Stimulated activated CD8-positive, alpha-beta memory T cell treated with anti-CD3 and anti-CD28 coated beads, Interleukin-7, amount 100 ng/mL, for 4 hours (primary cell): ENCODE data around the gene C6orf141.

Source experiments
- DNase-seq, 2 donors: peaks; one replicate each; pipeline ENCODE4 v3.0.0-alpha.2; 2020; ENCODE audit warnings: low read depth in 2 of 2

The C6orf141 gene

GRCh38 chr6:49539102-49539501 lies 11.4 kb upstream of the C6orf141 start:
- DNase-seq = no peak

GRCh38 chr6:49540614-49541013 lies 9.9 kb upstream of the C6orf141 start:
- no peak for DNase-seq

- DNase-seq = no peak
Observed at GRCh38 chr6:49541210-49541724, 9.2 kb upstream of the C6orf141 start.

GRCh38 chr6:49541936-49542335 lies 8.5 kb upstream of the C6orf141 start:
- DNase-seq = no peak

GRCh38 chr6:49543087-49543858 lies 7.2 kb upstream of the C6orf141 start:
- no peak for DNase-seq

GRCh38 chr6:49546331-49546730 lies 4.1 kb upstream of the C6orf141 start:
- DNase-seq = no peak

- no peak for DNase-seq
Observed at GRCh38 chr6:49548613-49549304, 1.7 kb upstream of the C6orf141 start.

GRCh38 chr6:49549691-49550491 lies 577 bp upstream of the C6orf141 start:
- no peak for DNase-seq

GRCh38 chr6:49551078-49551865 lies 804 bp downstream of the C6orf141 start:
- DNase-seq = no peak

- no peak for DNase-seq
Observed at GRCh38 chr6:49551866-49552129, 1.3 kb downstream of the C6orf141 start.

- DNase-seq = no peak
Observed at GRCh38 chr6:49552596-49552995, 2.1 kb downstream of the C6orf141 start.

- no peak for DNase-seq
Observed at GRCh38 chr6:49553384-49553783, 2.9 kb downstream of the C6orf141 start.

- DNase-seq = no peak
Observed at GRCh38 chr6:49555951-49556350, 5.5 kb downstream of the C6orf141 start.

GRCh38 chr6:49556429-49556837 lies 6.0 kb downstream of the C6orf141 start:
- no peak for DNase-seq

GRCh38 chr6:49557177-49557576 lies 6.7 kb downstream of the C6orf141 start:
- no peak for DNase-seq

GRCh38 chr6:49558238-49558637 lies 7.8 kb downstream of the C6orf141 start:
- no peak for DNase-seq

- no peak for DNase-seq
Observed at GRCh38 chr6:49563006-49563886, 12.8 kb downstream of the C6orf141 start.

GRCh38 chr6:49564552-49564951 lies 14.1 kb downstream of the C6orf141 start:
- DNase-seq = no peak

- no peak for DNase-seq
Observed at GRCh38 chr6:49565261-49565660, 14.8 kb downstream of the C6orf141 start.

GRCh38 chr6:49565855-49566254 lies 15.4 kb downstream of the C6orf141 start:
- no peak for DNase-seq
